Loucy (cell line): ENCODE results near the gene JAGN1.

Experiments used
- EZH2phosphoT487 ChIP-seq: fragments of 200-600 bp; IDR thresholded peaks from 2 replicates; pipeline ENCODE4 v1.6.1; 2018; ENCODE audit warnings: antibody characterized with exemption, mild to moderate bottlenecking, moderate library complexity, borderline replicate concordance
- TF ChIP-seq, protein P1 (sequence below): fragments of 200-600 bp; sonication (generic); conservative IDR thresholded peaks from 2 replicates; pipeline ENCODE4 v1.5.1; 2014; ENCODE audit warnings: mild to moderate bottlenecking, antibody characterized with exemption, low read length

DNA sequence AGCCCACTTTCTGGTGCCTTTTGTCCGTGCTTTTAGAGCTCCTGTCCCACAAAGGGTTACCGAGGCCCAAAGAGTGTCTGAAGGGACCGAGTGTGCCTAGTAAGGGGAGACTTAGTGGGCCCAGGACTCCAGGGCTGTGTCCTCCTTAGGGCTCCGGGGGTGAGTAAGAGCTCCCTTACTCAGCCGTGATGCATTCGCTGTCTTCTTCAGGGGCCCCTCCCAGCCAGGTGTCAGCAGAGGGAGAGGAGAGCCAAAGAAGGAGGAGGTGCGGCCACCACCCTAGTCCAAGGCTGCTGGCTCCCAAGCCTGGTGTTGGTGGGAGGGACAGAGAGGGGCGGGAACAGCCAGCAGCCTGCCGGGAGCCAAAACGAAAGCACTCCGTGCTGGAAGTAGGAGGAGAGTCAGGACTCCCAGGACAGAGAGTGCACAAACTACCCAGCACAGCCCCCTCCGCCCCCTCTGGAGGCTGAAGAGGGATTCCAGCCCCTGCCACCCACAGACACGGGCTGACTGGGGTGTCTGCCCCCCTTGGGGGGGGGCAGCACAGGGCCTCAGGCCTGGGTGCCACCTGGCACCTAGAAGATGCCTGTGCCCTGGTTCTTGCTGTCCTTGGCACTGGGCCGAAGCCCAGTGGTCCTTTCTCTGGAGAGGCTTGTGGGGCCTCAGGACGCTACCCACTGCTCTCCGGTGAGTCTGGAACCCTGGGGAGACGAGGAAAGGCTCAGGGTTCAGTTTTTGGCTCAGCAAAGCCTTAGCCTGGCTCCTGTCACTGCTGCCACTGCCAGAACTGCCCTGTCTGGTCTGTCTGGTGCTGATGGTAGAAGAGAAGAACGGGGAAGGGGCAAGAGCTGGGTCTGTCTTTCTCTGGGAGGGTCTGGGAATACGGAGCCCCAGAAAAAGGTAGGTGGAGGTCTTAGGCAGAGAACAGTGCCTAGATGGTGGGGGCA, 26.6 kb downstream of the JAGN1 start, which contains the start of gene IL17RC:
- TF ChIP-seq EZH2phosphoT487 = no peak
- TF ChIP-seq, protein P1, sequence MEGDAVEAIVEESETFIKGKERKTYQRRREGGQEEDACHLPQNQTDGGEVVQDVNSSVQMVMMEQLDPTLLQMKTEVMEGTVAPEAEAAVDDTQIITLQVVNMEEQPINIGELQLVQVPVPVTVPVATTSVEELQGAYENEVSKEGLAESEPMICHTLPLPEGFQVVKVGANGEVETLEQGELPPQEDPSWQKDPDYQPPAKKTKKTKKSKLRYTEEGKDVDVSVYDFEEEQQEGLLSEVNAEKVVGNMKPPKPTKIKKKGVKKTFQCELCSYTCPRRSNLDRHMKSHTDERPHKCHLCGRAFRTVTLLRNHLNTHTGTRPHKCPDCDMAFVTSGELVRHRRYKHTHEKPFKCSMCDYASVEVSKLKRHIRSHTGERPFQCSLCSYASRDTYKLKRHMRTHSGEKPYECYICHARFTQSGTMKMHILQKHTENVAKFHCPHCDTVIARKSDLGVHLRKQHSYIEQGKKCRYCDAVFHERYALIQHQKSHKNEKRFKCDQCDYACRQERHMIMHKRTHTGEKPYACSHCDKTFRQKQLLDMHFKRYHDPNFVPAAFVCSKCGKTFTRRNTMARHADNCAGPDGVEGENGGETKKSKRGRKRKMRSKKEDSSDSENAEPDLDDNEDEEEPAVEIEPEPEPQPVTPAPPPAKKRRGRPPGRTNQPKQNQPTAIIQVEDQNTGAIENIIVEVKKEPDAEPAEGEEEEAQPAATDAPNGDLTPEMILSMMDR = no peak
